Measurements from ENCODE around the gene MYL10.

DNA sequence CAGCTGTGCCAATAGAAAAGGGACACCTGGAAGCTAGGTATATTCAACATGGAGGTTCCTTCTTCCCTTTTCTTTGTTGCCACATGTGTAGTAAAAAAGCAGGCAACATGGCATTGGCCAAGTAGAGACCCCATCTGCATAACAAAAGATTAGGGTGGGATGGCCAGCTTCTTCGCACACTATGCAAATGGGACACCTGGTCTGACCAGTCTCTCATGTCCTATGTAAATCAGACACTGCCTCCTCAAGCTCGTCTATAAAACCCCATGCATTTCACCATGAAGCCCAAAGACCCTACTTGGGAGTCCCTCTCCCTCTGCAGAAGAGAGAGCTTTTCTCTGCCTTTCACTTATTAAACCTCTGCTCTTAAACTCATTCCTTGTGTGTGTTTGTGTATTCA is 53.9 kb downstream of the MYL10 start:
- TF ChIP-seq MYC (IDR thresholded peaks at IDR 0.05; ENCODE audit: low read depth, low read length) (no peak), POLR2A (IDR thresholded peaks at IDR 0.05; ENCODE audit: extremely low read depth, insufficient read length) (no peak), CTCF (IDR thresholded peaks at IDR 0.05; ENCODE audit: low read depth, low read length) (no peak)
- TF ChIP-seq, protein P1, sequence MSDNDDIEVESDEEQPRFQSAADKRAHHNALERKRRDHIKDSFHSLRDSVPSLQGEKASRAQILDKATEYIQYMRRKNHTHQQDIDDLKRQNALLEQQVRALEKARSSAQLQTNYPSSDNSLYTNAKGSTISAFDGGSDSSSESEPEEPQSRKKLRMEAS (IDR thresholded peaks at IDR 0.05; ENCODE audit: low read depth, low read length), result no peak

Measured in NB4 (cell line).